SK-N-SH treated with all-trans-retinoic acid at 6 μM for 48 hours (cell line): ENCODE results near the gene EFCAB12.

Source experiments
- ATAC-seq: fragments of 200-7000 bp; cut with Tn5 transposase; 3 replicates; pipeline ENCODE4 v1.9.1; 2020; ENCODE audit warnings: mild to moderate bottlenecking, moderate library complexity
- ARNTL ChIP-seq: fragments of 450-650 bp; formaldehyde crosslinking; IDR thresholded peaks from 2 replicates; pipeline ENCODE4 v1.5.0; 2020; ENCODE audit warnings: low read depth, mild to moderate bottlenecking, moderate library complexity, borderline replicate concordance
- BACH2 ChIP-seq: fragments of 250-450 bp; sonication (Bioruptor Pico); IDR thresholded peaks from 2 replicates; pipeline ENCODE4 v1.9.0; 2021; ENCODE audit warnings: mild to moderate bottlenecking, borderline replicate concordance
- CREB5 ChIP-seq: fragments of 250-450 bp; sonication (Bioruptor Pico); IDR thresholded peaks from 2 replicates; pipeline ENCODE4 v1.5.1; 2020; ENCODE audit warnings: low read depth, mild to moderate bottlenecking, moderate library complexity
- CSDC2 ChIP-seq: fragments of 250-450 bp; sonication (Bioruptor Pico); IDR thresholded peaks from 2 replicates; pipeline ENCODE4 v1.5.0; 2020; ENCODE audit warnings: mild to moderate bottlenecking, moderate library complexity
- ESRRG ChIP-seq: fragments of 250-450 bp; sonication (Bioruptor Pico); IDR thresholded peaks from 2 replicates; pipeline ENCODE4 v1.6.1; 2021; ENCODE audit warnings: mild to moderate bottlenecking
- GLIS3 ChIP-seq: fragments of 250-450 bp; sonication (Bioruptor Pico); IDR thresholded peaks from 2 replicates; pipeline ENCODE4 v1.5.0; 2020; ENCODE audit warnings: mild to moderate bottlenecking, moderate library complexity
- ISL1 ChIP-seq: fragments of 250-450 bp; sonication (Bioruptor Pico); IDR thresholded peaks from 2 replicates; pipeline ENCODE4 v2.1.2; 2022; ENCODE audit warnings: mild to moderate bottlenecking, moderate library complexity
- OSR1 ChIP-seq: fragments of 250-450 bp; sonication (Bioruptor Pico); IDR thresholded peaks from 2 replicates; pipeline ENCODE4 v1.8.0; 2022; ENCODE audit warnings: moderate library complexity, mild to moderate bottlenecking, inconsistent platforms
- PATZ1 ChIP-seq: fragments of 250-450 bp; sonication (Bioruptor Pico); IDR thresholded peaks from 2 replicates; pipeline ENCODE4 v1.8.0; 2020; ENCODE audit warnings: mild to moderate bottlenecking, moderate library complexity, borderline replicate concordance
- POU6F1 ChIP-seq: fragments of 250-450 bp; sonication (Bioruptor Pico); IDR thresholded peaks from 2 replicates; pipeline ENCODE4 v1.8.0; 2021; ENCODE audit warnings: low read depth, mild to moderate bottlenecking, moderate library complexity, borderline replicate concordance
- PPARA ChIP-seq: fragments of 250-450 bp; sonication (Bioruptor Pico); IDR thresholded peaks from 2 replicates; pipeline ENCODE4 v1.5.0; 2020; ENCODE audit warnings: mild to moderate bottlenecking, borderline replicate concordance
- RARB ChIP-seq: fragments of 250-450 bp; sonication (Bioruptor Pico); IDR thresholded peaks from 2 replicates; pipeline ENCODE4 v1.8.0; 2021; ENCODE audit warnings: mild to moderate bottlenecking, moderate library complexity
- SNAI2 ChIP-seq: fragments of 250-450 bp; sonication (Bioruptor Pico); IDR thresholded peaks from 2 replicates; pipeline ENCODE4 v1.5.0; 2020; ENCODE audit warnings: mild to moderate bottlenecking, moderate library complexity
- TCF4 ChIP-seq: fragments of 250-450 bp; sonication (Bioruptor Pico); IDR thresholded peaks from 2 replicates; pipeline ENCODE4 v1.8.0; 2021; ENCODE audit warnings: mild to moderate bottlenecking, moderate library complexity, borderline replicate concordance
- TOX ChIP-seq: fragments of 250-450 bp; sonication (Bioruptor Pico); IDR thresholded peaks from 2 replicates; pipeline ENCODE4 v1.8.0; 2021; ENCODE audit warnings: mild to moderate bottlenecking, moderate library complexity, borderline replicate concordance
- TSHZ2 ChIP-seq: fragments of 250-450 bp; sonication (Bioruptor Pico); IDR thresholded peaks from 2 replicates; pipeline ENCODE4 v1.5.0; 2020; ENCODE audit warnings: mild to moderate bottlenecking, moderate library complexity
- ZFP3 ChIP-seq: fragments of 250-450 bp; sonication (Bioruptor Pico); IDR thresholded peaks from 2 replicates; pipeline ENCODE4 v1.5.0; 2020; ENCODE audit warnings: mild to moderate bottlenecking, moderate library complexity
- ZFP30 ChIP-seq: fragments of 450-650 bp; formaldehyde crosslinking; IDR thresholded peaks from 2 replicates; pipeline ENCODE4 v1.5.0; 2022; ENCODE audit warnings: mild to moderate bottlenecking, moderate library complexity
- ZNF565 ChIP-seq: fragments of 450-650 bp; formaldehyde crosslinking; conservative IDR thresholded peaks from 2 replicates; pipeline ENCODE4 v1.5.0; 2020; ENCODE audit warnings: low read depth, mild to moderate bottlenecking, moderate library complexity
- ZNF70 ChIP-seq: fragments of 450-650 bp; formaldehyde crosslinking; IDR thresholded peaks from 2 replicates; pipeline ENCODE4 v1.5.0; 2020; ENCODE audit warnings: mild to moderate bottlenecking, moderate library complexity
- ZNF8 ChIP-seq: fragments of 450-650 bp; formaldehyde crosslinking; IDR thresholded peaks from 2 replicates; pipeline ENCODE4 v1.5.0; 2020; ENCODE audit warnings: mild to moderate bottlenecking, moderate library complexity
- TF ChIP-seq, protein P1 (sequence below): fragments of 250-450 bp; sonication (Bioruptor Pico); IDR thresholded peaks from 2 replicates; pipeline ENCODE4 v1.5.1; 2021; ENCODE audit warnings: mild to moderate bottlenecking, moderate library complexity

EFCAB12 gene

DNA sequence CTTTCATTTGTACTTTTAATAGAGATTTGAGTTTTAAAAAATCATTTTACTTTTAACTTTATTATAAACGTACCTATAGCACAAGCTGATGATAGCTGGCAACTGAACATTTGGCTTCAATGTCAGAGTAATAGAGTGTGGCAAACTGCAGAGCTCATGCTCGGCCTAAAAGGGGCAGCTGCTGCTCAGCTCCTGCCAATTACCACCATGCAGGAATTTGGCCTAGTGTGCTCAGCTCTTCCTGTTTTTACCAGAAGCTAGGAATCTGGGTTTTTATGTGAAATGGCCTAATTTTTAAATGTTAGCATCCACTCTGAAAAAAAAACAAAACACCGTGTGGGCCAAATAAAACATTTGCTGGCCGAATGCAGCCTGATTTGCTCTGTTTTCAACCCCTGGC, 13.3 kb upstream of the EFCAB12 start:
- TF ChIP-seq OSR1 (CRISPR knock-in tag): no peak
- no peak for TF ChIP-seq PPARA (CRISPR knock-in tag)
- TF ChIP-seq TCF4 (CRISPR knock-in tag): no peak
- no peak for TF ChIP-seq ZNF70 (CRISPR knock-in tag)
- peak; percentile 8; the same call in 1 of the 3 replicates for ATAC-seq

DNA sequence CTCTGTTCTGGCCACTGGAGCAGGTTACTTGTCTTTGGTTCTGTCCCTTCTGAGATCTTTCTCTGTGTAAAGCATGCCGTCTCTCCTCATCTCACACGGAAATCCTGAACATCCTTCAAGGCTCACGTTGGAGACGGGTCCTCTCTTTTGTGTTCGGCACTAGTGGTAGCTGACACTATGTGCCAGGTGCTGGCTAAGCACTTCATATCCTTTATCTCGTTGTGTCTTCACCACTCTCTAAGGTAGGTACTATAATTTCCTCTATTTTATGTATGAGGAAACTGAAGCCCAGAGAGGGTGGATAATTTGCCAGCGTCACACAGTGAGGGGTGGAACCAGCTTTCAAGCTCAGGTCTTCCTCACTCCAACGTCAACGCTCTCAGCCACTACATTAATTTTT, 12.8 kb upstream of the EFCAB12 start:
- no peak for ATAC-seq
- TF ChIP-seq OSR1 (CRISPR knock-in tag) (no peak), ZFP30 (CRISPR knock-in tag) (no peak), GLIS3 (CRISPR knock-in tag) (no peak), ZNF565 (CRISPR knock-in tag) (no peak), ZFP3 (CRISPR knock-in tag) (no peak), ISL1 (no peak), ARNTL (CRISPR knock-in tag) (no peak), ZNF8 (CRISPR knock-in tag) (no peak), ESRRG (CRISPR knock-in tag) (no peak), PATZ1 (CRISPR knock-in tag) (no peak), PPARA (CRISPR knock-in tag) (no peak), CSDC2 (CRISPR knock-in tag) (no peak), TCF4 (CRISPR knock-in tag) (no peak), CREB5 (no peak), TOX (CRISPR knock-in tag) (no peak), ZNF70 (CRISPR knock-in tag) (no peak), BACH2 (CRISPR knock-in tag) (no peak)
- TF ChIP-seq, all 23 proteins: peak for 0

DNA sequence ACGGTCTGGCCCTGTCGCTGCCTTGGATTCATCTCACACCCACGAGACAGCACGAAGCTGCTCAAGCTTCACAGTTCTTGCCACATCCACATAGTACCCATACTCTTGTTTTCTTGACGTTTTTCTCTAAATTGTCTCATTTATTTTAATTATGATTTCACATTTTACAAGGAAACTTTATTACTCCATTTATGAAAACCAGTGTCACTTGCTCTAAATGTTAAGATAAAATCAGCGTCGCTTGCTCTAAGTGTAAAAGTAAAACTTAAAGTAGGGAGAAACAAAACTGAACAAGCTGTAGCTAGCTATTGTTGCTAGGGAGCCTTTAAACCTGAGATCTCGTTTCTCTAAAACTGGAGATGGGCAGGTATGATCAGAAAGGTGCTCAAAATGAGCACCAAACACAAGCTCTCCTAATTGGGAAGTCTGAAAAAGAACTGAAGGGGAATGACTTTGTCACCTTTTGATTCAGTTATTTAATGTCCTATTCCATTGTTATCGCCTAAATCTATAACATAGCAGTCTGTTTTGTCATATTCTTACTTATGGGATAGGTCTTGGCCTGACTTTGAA, 12.3 kb upstream of the EFCAB12 start:
- ATAC-seq: no peak
- TF ChIP-seq PPARA (CRISPR knock-in tag): no peak
- TF ChIP-seq ESRRG (CRISPR knock-in tag): no peak
- TF ChIP-seq GLIS3 (CRISPR knock-in tag): no peak
- no peak for TF ChIP-seq TSHZ2 (CRISPR knock-in tag)
- TF ChIP-seq CSDC2 (CRISPR knock-in tag): no peak
- TF ChIP-seq ZNF8 (CRISPR knock-in tag): no peak
- TF ChIP-seq ZFP30 (CRISPR knock-in tag): no peak
- no peak for TF ChIP-seq SNAI2
- no peak for TF ChIP-seq TOX (CRISPR knock-in tag)
- TF ChIP-seq ZNF565 (CRISPR knock-in tag): no peak
- TF ChIP-seq RARB (CRISPR knock-in tag): no peak
- no peak for TF ChIP-seq POU6F1
- TF ChIP-seq ISL1: no peak
- TF ChIP-seq ZFP3 (CRISPR knock-in tag): no peak
- no peak for TF ChIP-seq TCF4 (CRISPR knock-in tag)
- TF ChIP-seq, protein P1, sequence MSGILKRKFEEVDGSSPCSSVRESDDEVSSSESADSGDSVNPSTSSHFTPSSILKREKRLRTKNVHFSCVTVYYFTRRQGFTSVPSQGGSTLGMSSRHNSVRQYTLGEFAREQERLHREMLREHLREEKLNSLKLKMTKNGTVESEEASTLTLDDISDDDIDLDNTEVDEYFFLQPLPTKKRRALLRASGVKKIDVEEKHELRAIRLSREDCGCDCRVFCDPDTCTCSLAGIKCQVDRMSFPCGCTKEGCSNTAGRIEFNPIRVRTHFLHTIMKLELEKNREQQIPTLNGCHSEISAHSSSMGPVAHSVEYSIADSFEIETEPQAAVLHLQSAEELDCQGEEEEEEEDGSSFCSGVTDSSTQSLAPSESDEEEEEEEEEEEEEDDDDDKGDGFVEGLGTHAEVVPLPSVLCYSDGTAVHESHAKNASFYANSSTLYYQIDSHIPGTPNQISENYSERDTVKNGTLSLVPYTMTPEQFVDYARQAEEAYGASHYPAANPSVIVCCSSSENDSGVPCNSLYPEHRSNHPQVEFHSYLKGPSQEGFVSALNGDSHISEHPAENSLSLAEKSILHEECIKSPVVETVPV (CRISPR knock-in tag): no peak
